IPS DF 19.7 (cell line): ENCODE data around the gene PROM2.
A peak's percentile ranks its signal among the peaks of the same experiment; 100 is the strongest.

ENCODE experiments used
- DNase-seq: peaks from one replicate; pipeline ENCODE4 v3.0.0-alpha.2; 2013; ENCODE audit warnings: low read depth, low spot score

Gene PROM2

GRCh38 chr2:95306336-95306895 is 32.2 kb downstream of the PROM2 start:
- DNase-seq: no peak

GRCh38 chr2:95307036-95307435 is 32.8 kb downstream of the PROM2 start:
- DNase-seq: no peak

GRCh38 chr2:95307878-95308277 is 33.6 kb downstream of the PROM2 start:
- DNase-seq: no peak

GRCh38 chr2:95308426-95308990 is 34.3 kb downstream of the PROM2 start:
- no peak for DNase-seq

- no peak for DNase-seq
Measured at GRCh38 chr2:95309599-95309998, 35.4 kb downstream of the PROM2 start.

GRCh38 chr2:95310216-95310615 is 36.0 kb downstream of the PROM2 start:
- no peak for DNase-seq

GRCh38 chr2:95310651-95311050 is 36.4 kb downstream of the PROM2 start:
- no peak for DNase-seq

- DNase-seq: no peak
Measured at GRCh38 chr2:95311815-95312542, 37.7 kb downstream of the PROM2 start.

- DNase-seq: no peak
Measured at GRCh38 chr2:95312543-95313201, 38.4 kb downstream of the PROM2 start.

- no peak for DNase-seq
Measured at GRCh38 chr2:95313296-95314131, 39.3 kb downstream of the PROM2 start.

GRCh38 chr2:95314598-95314963 is 40.3 kb downstream of the PROM2 start:
- no peak for DNase-seq

GRCh38 chr2:95314964-95315611 is 40.8 kb downstream of the PROM2 start:
- DNase-seq: peak; percentile 33

GRCh38 chr2:95315801-95316411 is 41.7 kb downstream of the PROM2 start:
- no peak for DNase-seq

GRCh38 chr2:95316466-95317122 is 42.3 kb downstream of the PROM2 start:
- no peak for DNase-seq

- no peak for DNase-seq
Measured at GRCh38 chr2:95317123-95317500, 42.9 kb downstream of the PROM2 start.

- no peak for DNase-seq
Measured at GRCh38 chr2:95317665-95318425, 43.6 kb downstream of the PROM2 start.

GRCh38 chr2:95318431-95319220 is 44.4 kb downstream of the PROM2 start:
- no peak for DNase-seq

- no peak for DNase-seq
Measured at GRCh38 chr2:95319481-95320343, 45.5 kb downstream of the PROM2 start.
